Ovary (tissue), 9 donors: ENCODE measurements around the gene EMID1. TPM values are rescaled to one million over a fixed set of nuclear protein-coding genes. Genes with fewer than 3 reads are reported as not detected.
A peak's percentile ranks its signal among the peaks of the same experiment; 100 is the strongest.

ENCODE experiments used
- DNase-seq, 5 donors: peaks; one replicate each; pipeline ENCODE4 v3.0.0-alpha.2; 2019 to 2020
- H3K27ac ChIP-seq, 2 donors: fragments of 200-600 bp; one replicate each; pipeline versions ENCODE4 v1.5.1 to v1.8.0; 2019 to 2022
- H3K27me3 ChIP-seq: fragments of 200-600 bp; one replicate; pipeline ENCODE4 v1.8.0; 2022
- H3K36me3 ChIP-seq: fragments of 200-600 bp; sonication (generic); one replicate; pipeline ENCODE4 v1.5.1; 2019
- H3K4me1 ChIP-seq: one replicate; pipeline ENCODE4 v1.8.1; 2013; ENCODE audit warnings: mild to moderate bottlenecking, moderate library complexity; ENCODE audit not compliant: insufficient read depth
- H3K4me3 ChIP-seq: fragments of 200-600 bp; sonication (generic); one replicate; pipeline ENCODE4 v1.5.1; 2017
- H3K9me3 ChIP-seq, 2 donors: fragments of 200-600 bp in 1 of 2; sonication (generic) in 1 of 2; one replicate each; pipeline versions ENCODE4 v1.5.1 to v1.8.1; 2013 to 2019; ENCODE audit warnings: mild to moderate bottlenecking in 1 of 2, moderate library complexity in 1 of 2
- EP300 ChIP-seq: sonication (generic); formaldehyde crosslinking; IDR thresholded peaks from one replicate; pipeline ENCODE4 v1.6.1; 2017; ENCODE audit warnings: antibody characterized with exemption
- POLR2A ChIP-seq: fragments of 450-650 bp; IDR thresholded peaks from one replicate; pipeline ENCODE4 v1.6.1; 2017; ENCODE audit warnings: antibody characterized with exemption, mild to moderate bottlenecking, moderate library complexity
- WGBS, 3 donors: extraction: QIAGEN DNeasy Blood & Tissue Kit in 1 of 3; methylation state at CpG; one replicate each; pipeline versions ENCODE4 v1.1.5 to v1.1.7; 2013 to 2017; 5-methylcytosine and 5-hydroxymethylcytosine counted together
- intact Hi-C, 4 donors: fragments of 100-400 bp; cut with DNase I; formaldehyde crosslinking; loops; one replicate each; pipeline versions ENCODE4 v1.11.0 to v1.15.1; 2022 to 2023
- polyA plus RNA-seq, 2 donors: library from polyadenylated mRNA; stranded (reverse); fragments of 200-250 nt in 1 of 2; fragments of 350-450 nt in 1 of 2; fragmentation: Illumina TruSeq in 1 of 2; extraction: RNeasy Lipid Tissue Mini Kit (QIAGEN cat#74804) in 1 of 2; gene quantifications; one replicate each; pipeline ENCODE4 v1.2.3, GENCODE V29; 2013 to 2014
- total RNA-seq, 7 donors: library from RNA; depleted of rRNA in 2 of 7; stranded (reverse); fragments of >200 nt in 2 of 7; fragmentation: NEBNext Ultra II Directional in 3 of 7; extraction: Animal tissue kit (Norgen Biotek cat#: 25700) in 3 of 7; gene quantifications; one replicate each; pipeline versions ENCODE4 v1.1.0 to v1.2.4, GENCODE V29; 2016 to 2023
- TF ChIP-seq, protein P1 (sequence below), 3 donors: fragments of 450-650 bp in 2 of 3; fragments of 200-600 bp in 1 of 3; IDR thresholded peaks; one replicate each; pipeline versions ENCODE4 v1.5.1 to v1.8.0; 2016 to 2022; ENCODE audit warnings: antibody characterized with exemption in 3 of 3, mild to moderate bottlenecking in 1 of 3
- donor health status: DM: no; HTN: no; CAD: no; lungs with moderate emphysema.
- donor health status: DM: no; HTN: no; CAD: no.
- donor health status: Bipolar disorder and iron deficiency.
- donor health status: DM: yes; HTN: yes; CAD: no.
- donor health status: DM: no; HTN: no; CAD: no.
- donor health status: DM: yes; HTN: yes; CAD: no.

EMID1 gene
- total and polyA plus RNA-seq, 9 donors: 2.6 to 11.2 (median 8.6) TPM

DNA sequence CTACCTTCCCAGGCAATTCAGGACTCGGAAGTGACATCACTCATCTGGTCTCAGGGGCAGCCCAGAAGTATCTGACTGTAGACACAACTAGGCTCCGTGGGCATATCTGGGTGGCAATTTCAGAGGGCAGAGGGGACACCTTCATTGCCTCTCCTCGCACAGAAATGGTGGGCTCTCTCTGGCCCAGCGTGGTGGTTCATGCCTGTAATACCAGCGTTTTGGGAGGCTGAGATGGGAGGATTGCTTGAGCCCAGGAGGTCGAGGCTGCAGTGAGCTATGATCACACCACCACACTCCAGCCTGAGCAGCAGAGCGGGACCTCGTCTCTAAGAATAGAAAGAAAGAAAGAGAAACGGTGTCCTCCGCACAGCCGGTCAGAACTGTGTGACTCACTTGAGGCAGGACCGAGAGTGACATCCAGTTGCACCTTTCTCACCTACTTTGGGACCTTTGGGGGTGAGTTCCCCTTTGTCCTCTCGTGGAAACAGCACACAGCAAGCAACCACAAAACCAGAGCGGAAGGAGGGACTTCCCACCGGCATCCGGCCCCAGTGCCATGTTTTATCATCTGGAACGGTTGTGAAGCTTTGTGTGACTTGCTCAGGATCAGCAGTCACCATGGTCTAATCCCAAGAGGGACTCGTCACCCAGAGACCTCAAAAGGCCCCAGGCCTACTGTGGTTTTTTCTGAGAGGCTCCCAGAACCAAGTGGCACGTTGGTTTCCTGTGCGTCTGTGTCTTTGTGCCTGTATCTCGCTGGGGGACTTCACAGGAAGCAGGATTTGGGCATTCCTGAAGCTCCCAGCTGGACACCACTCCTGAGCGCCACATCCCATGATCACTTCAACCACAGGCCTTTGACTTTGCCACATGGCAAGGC lies 38.4 kb upstream of the EMID1 start:
- no peak overlapping the region for H3K27ac ChIP-seq
- H3K4me3 ChIP-seq: no peak overlapping the region
- H3K4me1 ChIP-seq: no peaks in the 10 kb centered on the region
- DNase-seq: no peak
- H3K9me3 ChIP-seq: no peaks in the 10 kb centered on the region
- H3K36me3 ChIP-seq: no peaks in the 10 kb centered on the region
- H3K27me3 ChIP-seq: no peaks in the 10 kb centered on the region
- TF ChIP-seq EP300 (no peak), POLR2A (no peak)
- TF ChIP-seq, protein P1, sequence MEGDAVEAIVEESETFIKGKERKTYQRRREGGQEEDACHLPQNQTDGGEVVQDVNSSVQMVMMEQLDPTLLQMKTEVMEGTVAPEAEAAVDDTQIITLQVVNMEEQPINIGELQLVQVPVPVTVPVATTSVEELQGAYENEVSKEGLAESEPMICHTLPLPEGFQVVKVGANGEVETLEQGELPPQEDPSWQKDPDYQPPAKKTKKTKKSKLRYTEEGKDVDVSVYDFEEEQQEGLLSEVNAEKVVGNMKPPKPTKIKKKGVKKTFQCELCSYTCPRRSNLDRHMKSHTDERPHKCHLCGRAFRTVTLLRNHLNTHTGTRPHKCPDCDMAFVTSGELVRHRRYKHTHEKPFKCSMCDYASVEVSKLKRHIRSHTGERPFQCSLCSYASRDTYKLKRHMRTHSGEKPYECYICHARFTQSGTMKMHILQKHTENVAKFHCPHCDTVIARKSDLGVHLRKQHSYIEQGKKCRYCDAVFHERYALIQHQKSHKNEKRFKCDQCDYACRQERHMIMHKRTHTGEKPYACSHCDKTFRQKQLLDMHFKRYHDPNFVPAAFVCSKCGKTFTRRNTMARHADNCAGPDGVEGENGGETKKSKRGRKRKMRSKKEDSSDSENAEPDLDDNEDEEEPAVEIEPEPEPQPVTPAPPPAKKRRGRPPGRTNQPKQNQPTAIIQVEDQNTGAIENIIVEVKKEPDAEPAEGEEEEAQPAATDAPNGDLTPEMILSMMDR (IDR thresholded peaks at IDR 0.05): no peak
- WGBS, 3 donors: 86 to 93% (median 88%) methylated on average over 22 of the region's 22 CpGs
- intact Hi-C loops: no loop called here

DNA sequence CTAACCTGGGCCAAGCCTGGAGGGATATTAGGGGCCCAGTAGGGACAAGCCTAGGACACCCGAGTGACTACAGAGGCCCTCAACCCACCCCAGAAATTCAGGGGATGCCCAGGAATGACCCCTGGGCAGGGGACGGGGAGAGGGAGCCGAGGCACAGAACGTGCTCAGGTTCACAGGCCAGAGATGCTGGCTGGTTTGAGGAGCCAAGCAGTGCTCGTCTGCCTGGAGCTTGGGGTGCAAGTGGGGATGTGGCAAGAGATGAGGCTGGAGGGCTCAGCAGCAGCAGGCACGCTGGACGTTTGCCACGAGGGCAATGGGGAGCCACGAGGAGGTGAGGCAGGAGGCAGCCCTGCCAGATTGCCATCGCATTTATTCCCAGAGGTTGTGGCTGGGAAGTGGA lies 34.0 kb upstream of the EMID1 start:
- TF ChIP-seq, protein P1 (IDR thresholded peaks at IDR 0.05): no peak
- TF ChIP-seq POLR2A: no peak
- WGBS, 3 donors: 82 to 86% (median 85%) methylated on average over 10 of the region's 10 CpGs
- intact Hi-C loops: no loop called here
- DNase-seq: peak in 1 of 5 donors; percentile 22
- Histone ChIP-seq H3K36me3 (no peaks in the 10 kb centered on the region), H3K27ac (no peak overlapping the region), H3K4me3 (no peak overlapping the region), H3K27me3 (no peaks in the 10 kb centered on the region), H3K4me1 (no peaks in the 10 kb centered on the region), H3K9me3 (no peaks in the 10 kb centered on the region)

DNA sequence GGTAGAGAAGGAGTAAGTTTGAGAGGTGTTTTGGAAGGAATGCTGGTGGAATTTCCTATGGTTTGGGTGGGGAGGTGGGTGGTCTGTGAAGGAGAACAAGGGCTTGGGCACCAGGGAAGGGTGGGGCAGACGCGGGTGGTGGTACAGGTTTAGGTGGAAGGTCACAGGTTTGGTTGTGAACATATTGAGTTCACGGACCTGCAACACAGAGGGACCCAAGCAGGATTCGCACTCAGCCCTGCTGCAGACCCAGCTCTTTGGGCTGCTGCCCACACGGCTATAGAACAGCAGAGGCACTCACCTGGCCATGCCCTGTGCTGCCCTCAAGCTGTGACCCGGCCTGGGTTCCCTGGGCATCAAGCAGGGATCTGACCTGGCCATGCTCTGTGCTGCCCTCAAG lies 33.5 kb upstream of the EMID1 start:
- Histone ChIP-seq H3K4me3 (no peak overlapping the region), H3K4me1 (no peaks in the 10 kb centered on the region), H3K27me3 (no peaks in the 10 kb centered on the region), H3K36me3 (no peaks in the 10 kb centered on the region), H3K27ac (no peak overlapping the region), H3K9me3 (no peaks in the 10 kb centered on the region)
- intact Hi-C loops: no loop called here
- no peak for DNase-seq
- 91 to 96% (median 92%) methylated on average over 6 of the region's 6 CpGs for WGBS, 3 donors
- TF ChIP-seq, protein P1 (IDR thresholded peaks at IDR 0.05): no peak
- TF ChIP-seq POLR2A (no peak), EP300 (no peak)

DNA sequence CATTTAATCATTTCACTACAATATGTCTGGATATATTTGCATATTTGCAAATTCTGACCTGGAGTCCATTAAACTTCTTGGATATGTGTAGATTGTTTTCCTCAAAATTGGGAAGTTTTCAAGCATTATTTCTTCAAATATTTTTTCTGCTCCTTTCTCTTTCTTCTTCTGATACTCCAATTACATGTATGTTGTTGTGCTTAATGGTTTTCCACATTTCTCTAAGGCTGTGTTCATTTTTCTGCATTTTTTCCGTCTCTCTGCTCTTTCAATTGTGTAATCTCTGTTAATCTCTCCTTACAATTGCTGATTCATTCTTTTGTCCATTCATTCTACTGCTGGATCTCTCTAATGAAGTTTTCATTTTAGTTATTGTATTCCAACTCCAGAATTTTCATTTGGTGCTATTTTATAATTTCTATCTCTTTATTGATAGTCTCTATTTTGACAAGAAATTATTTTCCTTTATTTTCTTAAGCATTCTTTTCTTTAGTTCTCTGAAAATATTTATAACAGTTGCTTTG lies 30.3 kb upstream of the EMID1 start:
- intact Hi-C loops: no loop called here
- H3K27ac ChIP-seq: no peak overlapping the region
- no peak overlapping the region for H3K4me3 ChIP-seq
- no peaks in the 10 kb centered on the region for H3K27me3 ChIP-seq
- WGBS, 3 donors: 90 to 98% (median 92%) methylated on average over 1 of the region's 1 CpG
- H3K36me3 ChIP-seq: no peaks in the 10 kb centered on the region
- no peak for DNase-seq
- TF ChIP-seq POLR2A (no peak), EP300 (no peak)
- TF ChIP-seq, protein P1 (IDR thresholded peaks at IDR 0.05): no peak
- H3K9me3 ChIP-seq: no peaks in the 10 kb centered on the region
- no peaks in the 10 kb centered on the region for H3K4me1 ChIP-seq
